Fibroblast of skin of back (primary cell): ENCODE data around the gene PWP1.

ENCODE experiments used
- DNase-seq: peaks from one replicate; pipeline ENCODE4 v3.0.0-alpha.2; 2013

Gene PWP1

GRCh38 chr12:107736914-107737313 lies 51.3 kb downstream of the PWP1 start:
- no peak for DNase-seq

GRCh38 chr12:107748472-107748871 lies 62.9 kb downstream of the PWP1 start:
- peak; percentile 87 for DNase-seq

- DNase-seq, result peak; percentile 79
Measured at GRCh38 chr12:107749083-107749482, 63.5 kb downstream of the PWP1 start.

GRCh38 chr12:107759410-107759809 lies 73.8 kb downstream of the PWP1 start:
- DNase-seq, result peak; percentile 76

- DNase-seq, result peak; percentile 10
Measured at GRCh38 chr12:107760207-107760808, 74.7 kb downstream of the PWP1 start.

GRCh38 chr12:107760809-107761501 lies 75.4 kb downstream of the PWP1 start, which contains the start of gene PRDM4:
TSS of gene PRDM4 (minus strand) at chr12:107761137. CDS start at chr12:107760515, 622 bp downstream.
- DNase-seq, result peak; percentile 95

GRCh38 chr12:107761502-107761904 lies 75.9 kb downstream of the PWP1 start:
- DNase-seq, result no peak
